A549 (cell line): ENCODE measurements around the gene PDE8A. TPM values are rescaled to one million over a fixed set of nuclear protein-coding genes. Genes with fewer than 3 reads are reported as not detected.

Source experiments
- ATAC-seq, 2 experiments: fragments of 200-7000 bp in 1 of 2; fragments of >200 bp in 1 of 2; cut with Nextera tagmentation in 1 of 2; cut with Tn5 transposase in 1 of 2; 3 replicates each; pipeline versions ENCODE4 v1.8.0 to v1.9.1; 2018 to 2020; ENCODE audit warnings: mild to moderate bottlenecking in 1 of 2, moderate library complexity in 1 of 2
- CTCF ChIA-PET: fragments of 300-600 bp; sonication (Branson Sonifier 250); formaldehyde crosslinking; extraction: SDS; loops from one replicate; lab custom pipeline; 2021; ENCODE audit warnings: antibody characterized with exemption, inconsistent platforms; lab: Yijun Ruan, JAX
- POLR2A ChIA-PET: fragments of 350-600 bp; formaldehyde crosslinking; extraction: SDS; loops from one replicate; lab custom pipeline; 2021; ENCODE audit warnings: antibody characterized with exemption, inconsistent platforms; lab: Yijun Ruan, JAX
- DNase-seq, 2 experiments: peaks; one replicate each; pipeline versions ENCODE4 v3.0.0 to v3.0.0-alpha.2; 2011 to 2016; ENCODE audit warnings: low read depth in 1 of 2, low spot score in 1 of 2
- FAIRE-seq: peaks from 2 replicates; lab custom pipeline; 2011; peaks lifted over from hg19 to GRCh38; lab: Jason Lieb, UNC
- H3K27ac ChIP-seq, 2 experiments: fragments of >200 bp; sonication (Bioruptor Twin); formaldehyde crosslinking; 3 replicates each; pipeline ENCODE4 v1.5.1; 2016 to 2017
- H3K4me1 ChIP-seq: fragments of >200 bp; sonication (Bioruptor Twin); formaldehyde crosslinking; 3 replicates; pipeline ENCODE4 v1.6.1; 2016
- H3K4me2 ChIP-seq: fragments of >200 bp; sonication (Bioruptor Twin); formaldehyde crosslinking; 3 replicates; pipeline ENCODE4 v1.6.1; 2016
- H3K4me3 ChIP-seq: fragments of >200 bp; sonication (Bioruptor Twin); formaldehyde crosslinking; 3 replicates; pipeline ENCODE4 v1.5.1; 2016
- H3K9me3 ChIP-seq: fragments of >200 bp; sonication (Bioruptor Twin); formaldehyde crosslinking; 3 replicates; pipeline ENCODE4 v1.6.1; 2016
- BHLHE40 ChIP-seq: IDR thresholded peaks from 2 replicates; pipeline ENCODE4 v1.6.1; 2012; ENCODE audit warnings: low read depth, low read length, inconsistent platforms
- CBX2 ChIP-seq: fragments of 200-600 bp; sonication (generic); IDR thresholded peaks from 2 replicates; pipeline ENCODE4 v1.6.1; 2016; ENCODE audit warnings: low read depth, mild to moderate bottlenecking, borderline replicate concordance
- CEBPB ChIP-seq, 2 experiments: fragments of >200 bp in 1 of 2; sonication (Bioruptor Twin) in 1 of 2; formaldehyde crosslinking in 1 of 2; IDR thresholded peaks; 2 replicates each; pipeline ENCODE4 v1.6.1; 2012 to 2016
- EHMT2 ChIP-seq: fragments of 200-600 bp; sonication (generic); IDR thresholded peaks from 2 replicates; pipeline ENCODE4 v1.6.1; 2016; ENCODE audit warnings: antibody characterized with exemption, low read depth, mild to moderate bottlenecking, moderate library complexity
- ESRRA ChIP-seq: fragments of 150-350 bp; IDR thresholded peaks from 2 replicates; pipeline ENCODE4 v1.6.1; 2014; ENCODE audit warnings: mild to moderate bottlenecking, low read length, borderline replicate concordance
- FOXS1 ChIP-seq: fragments of 250-450 bp; sonication (Bioruptor Pico); IDR thresholded peaks from 2 replicates; pipeline ENCODE4 v1.5.0; 2020; ENCODE audit warnings: mild to moderate bottlenecking, moderate library complexity
- KDM5A ChIP-seq: fragments of 200-600 bp; sonication (generic); IDR thresholded peaks from 2 replicates; pipeline ENCODE4 v1.6.1; 2016; ENCODE audit warnings: antibody characterized with exemption, mild to moderate bottlenecking
- MAFK ChIP-seq: fragments of 450-650 bp; IDR thresholded peaks from 2 replicates; pipeline ENCODE4 v1.6.1; 2014; ENCODE audit not compliant: partially characterized antibody
- MYC ChIP-seq: IDR thresholded peaks from 2 replicates; pipeline ENCODE4 v1.6.1; 2012; ENCODE audit warnings: mild to moderate bottlenecking, inconsistent platforms, low read length, improper control_type of control experiment, borderline replicate concordance
- PHF8 ChIP-seq: fragments of 200-600 bp; sonication (generic); IDR thresholded peaks from 2 replicates; pipeline ENCODE4 v1.6.1; 2016; ENCODE audit warnings: low read depth, mild to moderate bottlenecking, antibody characterized with exemption, moderate library complexity, borderline replicate concordance
- RAD21 ChIP-seq, 2 experiments: fragments of >200 bp in 1 of 2; sonication (Bioruptor Twin) in 1 of 2; formaldehyde crosslinking in 1 of 2; IDR thresholded peaks in 1 of 2; conservative IDR thresholded peaks in 1 of 2; 2 replicates in 1 of 2; 3 replicates in 1 of 2; pipeline ENCODE4 v1.6.1; 2012 to 2018; ENCODE audit warnings: inconsistent platforms in 1 of 2
- RFX5 ChIP-seq: fragments of 450-650 bp; IDR thresholded peaks from 2 replicates; pipeline ENCODE4 v1.7.1; 2014; ENCODE audit warnings: antibody characterized with exemption, mild to moderate bottlenecking, moderate library complexity
- TP53 ChIP-seq: fragments of 250-450 bp; sonication (Bioruptor Pico); IDR thresholded peaks from 2 replicates; pipeline ENCODE4 v1.5.0; 2021; ENCODE audit warnings: mild to moderate bottlenecking, moderate library complexity
- ZNF302 ChIP-seq: fragments of 250-450 bp; sonication (Bioruptor Pico); IDR thresholded peaks from 2 replicates; pipeline ENCODE4 v1.9.0; 2021; ENCODE audit warnings: inconsistent platforms, mild to moderate bottlenecking, moderate library complexity
- WGBS: methylation state at CpG from one replicate; pipeline ENCODE4 v1.1.6; 2017; ENCODE audit errors: missing lambda C conversion rate; 5-methylcytosine and 5-hydroxymethylcytosine counted together
- polyA plus RNA-seq, 4 experiments: library from polyadenylated mRNA; depleted of rRNA in 3 of 4; stranded (reverse); fragments of >200 nt; fragmentation: RNase III in 1 of 4; extraction: RNeasy Plus Mini Kit Qiagen cat#74134 plus additional on column Dnase treatment in 1 of 4; gene quantifications; 2 replicates in 3 of 4; 3 replicates in 1 of 4; pipeline ENCODE4 v1.2.3, GENCODE V29; 2011 to 2017
- TF ChIP-seq, protein P1 (sequence below): fragments of >200 bp; sonication (Bioruptor Twin); formaldehyde crosslinking; IDR thresholded peaks from 3 replicates; pipeline ENCODE4 v1.6.1; 2016
- TF ChIP-seq, protein P2 (sequence below): IDR thresholded peaks from 2 replicates; pipeline ENCODE4 v1.6.1; 2012
- TF ChIP-seq, protein P3 (sequence below): IDR thresholded peaks from 2 replicates; pipeline ENCODE4 v1.6.1; 2012; ENCODE audit warnings: low read depth, borderline replicate concordance
- TF ChIP-seq, protein P4 (sequence below): IDR thresholded peaks from 2 replicates; pipeline ENCODE4 v1.6.1; 2012

PDE8A gene
- polyA plus RNA-seq, 2 of the 4 experiments (the other 2 are of a cell fraction) = 45.3 to 204 TPM

DNA sequence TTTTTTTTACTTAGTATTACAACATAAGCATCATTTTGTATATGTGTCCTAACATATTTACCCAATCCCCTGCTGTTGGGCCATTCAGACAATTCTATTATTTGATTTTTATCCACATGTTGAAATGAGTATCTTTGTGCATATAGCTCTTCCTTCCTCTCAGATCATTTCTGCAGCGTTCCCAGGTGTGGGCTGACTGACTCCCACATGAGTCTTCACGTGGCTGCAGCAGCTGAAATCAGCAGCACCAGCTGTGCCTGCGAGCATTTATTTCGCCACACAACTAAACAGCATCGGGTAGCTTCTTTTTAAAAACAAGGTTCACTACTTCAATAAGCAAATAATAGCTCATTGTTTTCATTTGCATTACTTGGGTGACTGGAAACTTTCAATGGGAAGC, 44.5 kb upstream of the PDE8A start:
- ATAC-seq (no peak), FAIRE-seq (no peak)
- Histone ChIP-seq H3K27ac (no peak overlapping the region), H3K4me3 (no peak overlapping the region), H3K4me2 (0 out of 3 replicates have a peak overlapping the region, but pooled peaks have one; percentile 13)
- POLR2A ChIA-PET = no interaction called here
- 39% methylated on average over 5 of the region's 5 CpGs for WGBS
- no peak for TF ChIP-seq RFX5
- peak; percentile 3 to 22; a peak in 1 of 4 replicates for TF ChIP-seq CEBPB (IDR thresholded peaks at IDR 0.05)
- TF ChIP-seq, all 56 proteins: peak for 1
- peaks cover 4% of the 10 kb centered on the region; the same call in 2 of the 3 replicates for H3K4me1 ChIP-seq
- no peak for DNase-seq
- CTCF ChIA-PET = interaction anchor here (0.6 to 12.5 kb wide), 6 partner anchors 9 to 59 kb away, joined by 3 to 78 read pairs (median 3); no protein-coding TSS in a partner anchor
- peaks cover 8% of the 10 kb centered on the region; the same call in 1 of the 3 replicates for H3K9me3 ChIP-seq

DNA sequence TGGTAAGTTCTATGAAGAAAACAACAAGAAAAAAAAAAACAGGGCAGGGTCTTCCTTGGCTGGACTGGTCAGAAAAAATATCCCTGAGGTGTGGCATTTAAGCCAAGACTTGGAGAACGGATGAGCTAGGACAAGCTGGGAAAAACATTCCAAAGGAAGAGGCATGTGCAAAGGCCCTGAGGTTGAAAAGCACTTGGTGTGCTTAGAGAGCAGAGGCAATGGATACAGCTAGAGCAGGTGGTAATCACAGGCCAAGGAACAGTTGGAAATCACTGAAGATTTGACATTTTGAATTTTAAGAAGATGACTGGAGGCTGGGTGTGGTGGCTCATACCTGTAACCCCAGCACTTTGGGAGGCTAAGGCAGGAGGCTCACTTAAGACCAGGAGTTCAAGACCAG, 42.9 kb upstream of the PDE8A start:
- ATAC-seq (no peak), FAIRE-seq (no peak), DNase-seq (no peak)
- ChIA-PET POLR2A (no interaction called here), CTCF (interaction anchor here (0.6 to 12.5 kb wide), 5 partner anchors 11 to 351 kb away, joined by 3 to 78 read pairs (median 3); no protein-coding TSS in a partner anchor)
- TF ChIP-seq, protein P1, sequence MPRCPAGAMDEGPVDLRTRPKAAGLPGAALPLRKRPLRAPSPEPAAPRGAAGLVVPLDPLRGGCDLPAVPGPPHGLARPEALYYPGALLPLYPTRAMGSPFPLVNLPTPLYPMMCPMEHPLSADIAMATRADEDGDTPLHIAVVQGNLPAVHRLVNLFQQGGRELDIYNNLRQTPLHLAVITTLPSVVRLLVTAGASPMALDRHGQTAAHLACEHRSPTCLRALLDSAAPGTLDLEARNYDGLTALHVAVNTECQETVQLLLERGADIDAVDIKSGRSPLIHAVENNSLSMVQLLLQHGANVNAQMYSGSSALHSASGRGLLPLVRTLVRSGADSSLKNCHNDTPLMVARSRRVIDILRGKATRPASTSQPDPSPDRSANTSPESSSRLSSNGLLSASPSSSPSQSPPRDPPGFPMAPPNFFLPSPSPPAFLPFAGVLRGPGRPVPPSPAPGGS = no peak
- TF ChIP-seq, protein P2, sequence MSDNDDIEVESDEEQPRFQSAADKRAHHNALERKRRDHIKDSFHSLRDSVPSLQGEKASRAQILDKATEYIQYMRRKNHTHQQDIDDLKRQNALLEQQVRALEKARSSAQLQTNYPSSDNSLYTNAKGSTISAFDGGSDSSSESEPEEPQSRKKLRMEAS = no peak
- Histone ChIP-seq H3K27ac (no peak overlapping the region; a peak in 1 of 6 replicates), H3K9me3 (peaks cover 8% of the 10 kb centered on the region; the same call in 1 of the 3 replicates), H3K4me3 (no peak overlapping the region), H3K4me1 (peaks cover 4% of the 10 kb centered on the region; the same call in 2 of the 3 replicates), H3K4me2 (no peak overlapping the region)
- 93% methylated on average over 1 of the region's 1 CpG for WGBS

DNA sequence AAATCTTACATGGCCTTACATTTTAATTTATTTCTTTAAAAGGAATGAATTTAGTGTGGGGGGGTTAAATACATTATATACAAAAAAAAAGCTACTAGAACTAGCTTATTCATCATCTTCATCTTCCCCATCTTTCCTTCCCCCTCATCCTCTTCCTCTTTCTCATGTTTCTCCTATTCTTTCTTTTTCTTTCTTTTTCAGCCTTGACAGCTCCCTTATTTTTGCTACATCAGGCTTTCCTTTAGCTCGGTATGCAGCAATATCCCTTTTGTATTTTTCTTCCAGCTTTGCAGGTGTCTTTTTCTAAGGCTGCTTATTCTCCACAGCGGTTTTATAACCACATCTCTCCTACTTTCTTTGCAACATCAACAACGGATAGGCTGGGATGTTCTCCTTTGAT, 41.3 kb upstream of the PDE8A start:
- DNase-seq = no peak

DNA sequence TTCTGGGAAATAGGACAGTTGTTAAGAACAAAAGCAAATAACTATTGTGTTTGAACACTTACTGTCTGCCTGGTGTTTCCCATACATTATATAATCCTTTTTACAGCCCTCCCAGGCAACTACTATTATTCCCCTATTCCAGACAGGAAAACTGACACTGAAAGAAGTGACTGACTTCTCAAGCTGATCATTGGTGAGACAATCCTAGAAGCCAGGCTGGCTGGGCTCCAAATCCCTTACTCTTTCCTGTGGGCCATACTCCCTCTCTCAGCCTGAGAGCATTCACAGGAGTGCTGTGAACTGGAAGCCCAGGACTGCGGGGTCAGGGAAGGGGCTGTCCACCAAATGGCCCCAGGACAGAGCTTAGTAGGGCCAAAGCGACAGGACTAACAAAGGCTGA, 39.2 kb upstream of the PDE8A start:
- no peak for TF ChIP-seq RAD21 (conservative IDR thresholded peaks at IDR 0.05 in 1 of 2, IDR thresholded peaks at IDR 0.05 in 1 of 2)
- no peak for TF ChIP-seq KDM5A
- TF ChIP-seq PHF8 = no peak
- no peak for TF ChIP-seq ESRRA
- no peak for TF ChIP-seq BHLHE40
- no peak for TF ChIP-seq CEBPB (IDR thresholded peaks at IDR 0.05)
- TF ChIP-seq, protein P3, sequence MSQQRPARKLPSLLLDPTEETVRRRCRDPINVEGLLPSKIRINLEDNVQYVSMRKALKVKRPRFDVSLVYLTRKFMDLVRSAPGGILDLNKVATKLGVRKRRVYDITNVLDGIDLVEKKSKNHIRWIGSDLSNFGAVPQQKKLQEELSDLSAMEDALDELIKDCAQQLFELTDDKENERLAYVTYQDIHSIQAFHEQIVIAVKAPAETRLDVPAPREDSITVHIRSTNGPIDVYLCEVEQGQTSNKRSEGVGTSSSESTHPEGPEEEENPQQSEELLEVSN = no peak
- TF ChIP-seq TP53 (CRISPR knock-in tag) = no peak
- TF ChIP-seq FOXS1 (CRISPR knock-in tag) = no peak
- no peak for TF ChIP-seq ZNF302 (CRISPR knock-in tag)
- no peak for TF ChIP-seq EHMT2
- TF ChIP-seq, protein P4, sequence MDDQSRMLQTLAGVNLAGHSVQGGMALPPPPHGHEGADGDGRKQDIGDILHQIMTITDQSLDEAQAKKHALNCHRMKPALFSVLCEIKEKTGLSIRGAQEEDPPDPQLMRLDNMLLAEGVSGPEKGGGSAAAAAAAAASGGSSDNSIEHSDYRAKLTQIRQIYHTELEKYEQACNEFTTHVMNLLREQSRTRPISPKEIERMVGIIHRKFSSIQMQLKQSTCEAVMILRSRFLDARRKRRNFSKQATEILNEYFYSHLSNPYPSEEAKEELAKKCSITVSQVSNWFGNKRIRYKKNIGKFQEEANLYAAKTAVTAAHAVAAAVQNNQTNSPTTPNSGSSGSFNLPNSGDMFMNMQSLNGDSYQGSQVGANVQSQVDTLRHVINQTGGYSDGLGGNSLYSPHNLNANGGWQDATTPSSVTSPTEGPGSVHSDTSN = no peak
- no peak for TF ChIP-seq MYC
- TF ChIP-seq CBX2 = no peak
- Histone ChIP-seq H3K9me3 (peaks cover 8% of the 10 kb centered on the region; the same call in 1 of the 3 replicates), H3K4me3 (no peak overlapping the region), H3K27ac (no peak overlapping the region), H3K4me2 (no peak overlapping the region), H3K4me1 (peaks cover under 1% of the 10 kb centered on the region; the same call in 1 of the 3 replicates)
- ChIA-PET POLR2A (no interaction called here), CTCF (interaction anchor here (0.6 to 12.5 kb wide), 8 partner anchors 11 to 355 kb away, joined by 3 to 78 read pairs (median 6); no protein-coding TSS in a partner anchor)
- DNase-seq (no peak), ATAC-seq (no peak), FAIRE-seq (peak; percentile 39)
- 85% methylated on average over 2 of the region's 2 CpGs for WGBS

More for the DNA sequence above, 41.3 kb upstream of the PDE8A start:
- WGBS = 68% methylated on average over 3 of the region's 3 CpGs
- CTCF ChIA-PET = interaction anchor here (0.5 to 12.5 kb wide), 5 partner anchors 13 to 210 kb away, joined by 3 to 78 read pairs (median 3); no protein-coding TSS in a partner anchor
- no peak overlapping the region for H3K4me3 ChIP-seq
- H3K4me1 ChIP-seq = peaks cover 4% of the 10 kb centered on the region; the same call in 2 of the 3 replicates
- POLR2A ChIA-PET = interaction anchor here (0.6 to 1.0 kb wide), 2 partner anchors 339 to 349 kb away, joined by 3 read pairs; no protein-coding TSS in a partner anchor
- no peak for ATAC-seq
- peaks cover 8% of the 10 kb centered on the region; the same call in 1 of the 3 replicates for H3K9me3 ChIP-seq
- peak; percentile 25 for TF ChIP-seq MAFK
- TF ChIP-seq ZNF302 (CRISPR knock-in tag) = no peak
- FAIRE-seq = no peak
- no peak overlapping the region for H3K27ac ChIP-seq
- no peak overlapping the region for H3K4me2 ChIP-seq
